Measurements from ENCODE around the gene MID1IP1.

MID1IP1 gene

GRCh38 chrX:38820751-38821150, 19.5 kb downstream of the MID1IP1 start:
- Histone ChIP-seq H3K79me2 (ENCODE audit: insufficient read depth, low read length) (no peaks in the 10 kb centered on the region), H3K36me3 (ENCODE audit: low read length) (no peaks in the 10 kb centered on the region), H3K9me3 (ENCODE audit: insufficient read depth, low read length) (no peaks in the 10 kb centered on the region), H3F3A (ENCODE audit: insufficient read depth) (no peaks in the 10 kb centered on the region), H3K4me2 (ENCODE audit: low read depth, low read length, poor library complexity, severe bottlenecking) (no peak overlapping the region), H3K27ac (ENCODE audit: low read depth, low read length) (no peak overlapping the region), H4K20me1 (ENCODE audit: low read depth, low read length) (no peaks in the 10 kb centered on the region), H3K27me3 (ENCODE audit: low read length) (no peaks in the 10 kb centered on the region), H3K9ac (ENCODE audit: low read length) (no peak overlapping the region), H3K4me3 (ENCODE audit: insufficient read depth, low read length, poor library complexity, severe bottlenecking) (no peak overlapping the region), H2AFZ (ENCODE audit: low read depth, low read length, severe bottlenecking) (no peak overlapping the region), H3K9me2 (replicated peaks; ENCODE audit: insufficient read depth, low read length) (no peaks in the 10 kb centered on the region)
- TF ChIP-seq EZH2phosphoT487 (conservative IDR thresholded peaks at IDR 0.05; ENCODE audit: low read length): no peak
- no peak for TF ChIP-seq CTCF (IDR thresholded peaks at IDR 0.05; ENCODE audit: insufficient read depth, low read length, poor library complexity, severe bottlenecking)

- Histone ChIP-seq H3K27me3 (ENCODE audit: low read length) (no peaks in the 10 kb centered on the region), H3K27ac (ENCODE audit: low read depth, low read length) (no peak overlapping the region), H3K4me2 (ENCODE audit: low read depth, low read length, poor library complexity, severe bottlenecking) (no peak overlapping the region), H4K20me1 (ENCODE audit: low read depth, low read length) (no peaks in the 10 kb centered on the region), H3K4me3 (ENCODE audit: insufficient read depth, low read length, poor library complexity, severe bottlenecking) (no peak overlapping the region), H3K79me2 (ENCODE audit: insufficient read depth, low read length) (no peaks in the 10 kb centered on the region), H3F3A (ENCODE audit: insufficient read depth) (no peaks in the 10 kb centered on the region), H3K9ac (ENCODE audit: low read length) (no peak overlapping the region), H3K9me3 (ENCODE audit: insufficient read depth, low read length) (no peaks in the 10 kb centered on the region), H3K36me3 (ENCODE audit: low read length) (no peaks in the 10 kb centered on the region), H2AFZ (ENCODE audit: low read depth, low read length, severe bottlenecking) (no peak overlapping the region), H3K9me2 (replicated peaks; ENCODE audit: insufficient read depth, low read length) (no peaks in the 10 kb centered on the region)
- TF ChIP-seq CTCF (IDR thresholded peaks at IDR 0.05; ENCODE audit: insufficient read depth, low read length, poor library complexity, severe bottlenecking) (no peak), EZH2phosphoT487 (conservative IDR thresholded peaks at IDR 0.05; ENCODE audit: low read length) (no peak)
Measured at GRCh38 chrX:38824176-38824575, 22.9 kb downstream of the MID1IP1 start.

DNA sequence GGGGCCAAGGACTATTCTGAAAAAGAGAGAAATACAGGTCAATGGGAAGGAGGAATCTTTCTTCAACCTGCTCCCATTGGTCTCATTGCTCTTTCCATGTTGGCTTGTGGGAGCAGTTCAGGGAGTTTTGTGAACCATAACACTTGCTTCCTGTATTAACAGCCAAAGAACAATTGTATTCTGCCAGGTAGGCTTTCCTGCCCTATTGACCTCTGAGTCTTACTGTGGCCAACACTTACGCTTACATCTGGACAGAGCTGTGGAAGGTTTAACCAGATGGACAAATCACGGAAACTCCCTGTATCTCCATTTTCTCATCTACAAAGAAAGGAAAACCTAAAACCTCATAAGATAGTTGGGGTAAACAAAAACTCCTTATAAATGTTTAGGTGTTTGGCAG, 30.7 kb downstream of the MID1IP1 start:
- Histone ChIP-seq H3K27me3 (ENCODE audit: low read length) (no peaks in the 10 kb centered on the region), H2AFZ (ENCODE audit: low read depth, low read length, severe bottlenecking) (no peak overlapping the region), H4K20me1 (ENCODE audit: low read depth, low read length) (no peaks in the 10 kb centered on the region), H3K36me3 (ENCODE audit: low read length) (no peaks in the 10 kb centered on the region), H3K9ac (ENCODE audit: low read length) (no peak overlapping the region), H3K4me2 (ENCODE audit: low read depth, low read length, poor library complexity, severe bottlenecking) (no peak overlapping the region), H3F3A (ENCODE audit: insufficient read depth) (no peaks in the 10 kb centered on the region), H3K9me3 (ENCODE audit: insufficient read depth, low read length) (no peaks in the 10 kb centered on the region), H3K4me3 (ENCODE audit: insufficient read depth, low read length, poor library complexity, severe bottlenecking) (no peak overlapping the region), H3K27ac (ENCODE audit: low read depth, low read length) (no peak overlapping the region), H3K9me2 (replicated peaks; ENCODE audit: insufficient read depth, low read length) (no peaks in the 10 kb centered on the region), H3K79me2 (ENCODE audit: insufficient read depth, low read length) (no peaks in the 10 kb centered on the region)
- TF ChIP-seq CTCF (IDR thresholded peaks at IDR 0.05; ENCODE audit: insufficient read depth, low read length, poor library complexity, severe bottlenecking) (no peak), EZH2phosphoT487 (conservative IDR thresholded peaks at IDR 0.05; ENCODE audit: low read length) (no peak)
